NCI-H128 (cell line): ENCODE data around the gene TASP1.

Source experiments
- DNase-seq: peaks from one replicate; lab custom pipeline; 2025; ENCODE audit not compliant: unreplicated experiment; lab: John Stamatoyannopoulos, UW

TASP1 gene

DNA sequence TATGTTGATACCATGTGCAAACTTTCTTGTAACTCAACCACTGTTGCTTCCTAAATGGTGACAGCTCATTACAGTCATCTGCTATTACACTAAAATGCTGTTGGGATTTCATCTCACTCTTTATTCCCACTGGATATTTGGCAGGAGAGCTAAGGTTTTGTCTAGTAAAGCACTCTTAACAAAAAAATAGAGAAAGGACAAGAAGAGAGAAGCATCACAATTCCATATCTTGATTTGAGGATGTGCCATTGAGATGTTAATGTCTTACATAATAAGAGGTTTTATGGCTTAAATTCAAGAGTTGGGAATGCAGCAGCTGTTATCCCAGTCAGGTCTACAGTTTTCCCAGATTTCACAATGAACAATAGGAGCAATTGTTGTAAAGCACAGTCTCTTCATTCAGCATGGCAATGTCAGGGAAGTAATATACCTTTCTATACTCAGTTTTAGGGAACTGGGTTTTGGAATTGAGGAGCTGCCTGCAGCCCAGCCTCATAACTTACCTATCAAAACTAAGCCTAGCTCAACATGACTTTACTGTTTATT lies 282.7 kb downstream of the TASP1 start:
- no peak for DNase-seq

- DNase-seq: no peak
Observed at GRCh38 chr20:13355411-13355810, 283.3 kb downstream of the TASP1 start.

- DNase-seq: no peak
Observed at GRCh38 chr20:13353261-13353945, 285.3 kb downstream of the TASP1 start.

DNA sequence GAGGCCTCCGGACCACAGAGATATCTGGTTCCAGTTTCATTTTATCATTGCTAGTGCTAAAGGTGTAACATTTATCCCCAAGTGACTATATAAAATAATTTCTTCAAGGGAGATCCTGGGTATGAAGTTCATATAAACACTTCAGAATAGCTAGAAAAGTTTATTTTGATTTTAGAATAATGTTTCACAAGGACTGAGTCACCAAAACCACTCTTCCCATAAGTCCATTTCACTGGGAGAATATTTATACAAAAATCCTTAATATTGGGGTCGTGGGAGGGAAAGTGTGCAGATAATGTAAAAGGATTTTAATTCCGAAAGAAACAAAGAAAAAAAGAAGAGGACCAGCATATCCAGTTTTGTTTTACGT lies 289.5 kb downstream of the TASP1 start:
- DNase-seq: no peak

DNA sequence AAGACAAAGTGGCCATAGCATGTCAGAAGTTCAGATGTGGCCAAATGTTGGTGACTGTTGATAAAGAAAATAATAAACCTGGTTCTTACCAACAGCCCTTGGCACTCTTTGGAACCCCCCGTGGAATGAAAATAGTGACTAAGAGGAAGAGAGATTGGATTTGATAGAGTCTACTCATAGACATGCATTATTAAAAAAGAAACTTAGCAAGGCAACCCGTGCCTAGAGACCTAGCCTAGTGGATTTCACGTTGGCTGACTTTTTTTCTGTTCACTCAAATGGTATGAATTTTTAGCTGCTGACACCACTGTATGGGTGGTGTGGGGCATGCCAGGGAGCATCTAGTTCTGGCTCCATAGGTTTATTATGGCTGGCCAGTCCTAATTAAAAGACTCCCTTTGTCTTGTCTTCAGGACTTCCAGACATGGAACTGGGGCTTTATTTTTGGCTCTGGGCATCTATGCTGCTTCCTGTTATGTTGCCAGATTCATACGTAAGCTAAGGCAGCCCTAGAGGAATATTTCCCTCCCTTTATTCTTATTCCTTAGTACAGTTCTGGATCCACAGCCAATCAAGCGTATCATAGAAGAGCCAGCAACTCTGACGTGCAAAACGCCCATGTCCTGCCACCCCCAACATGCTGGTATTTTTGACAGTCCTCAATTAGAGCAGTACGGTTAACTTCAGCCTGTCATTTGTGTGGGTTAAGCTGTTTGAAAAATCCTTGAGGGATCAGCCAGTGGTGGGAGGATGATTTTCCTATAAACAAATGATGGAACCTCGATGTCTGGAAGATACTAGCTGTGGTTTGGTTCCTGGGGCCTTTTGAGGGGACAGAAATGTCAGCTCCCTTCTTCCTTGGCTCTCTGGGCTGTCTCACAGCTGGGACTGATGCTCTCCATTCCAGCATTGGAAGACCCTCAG lies 290.2 kb downstream of the TASP1 start:
- DNase-seq: no peak

DNA sequence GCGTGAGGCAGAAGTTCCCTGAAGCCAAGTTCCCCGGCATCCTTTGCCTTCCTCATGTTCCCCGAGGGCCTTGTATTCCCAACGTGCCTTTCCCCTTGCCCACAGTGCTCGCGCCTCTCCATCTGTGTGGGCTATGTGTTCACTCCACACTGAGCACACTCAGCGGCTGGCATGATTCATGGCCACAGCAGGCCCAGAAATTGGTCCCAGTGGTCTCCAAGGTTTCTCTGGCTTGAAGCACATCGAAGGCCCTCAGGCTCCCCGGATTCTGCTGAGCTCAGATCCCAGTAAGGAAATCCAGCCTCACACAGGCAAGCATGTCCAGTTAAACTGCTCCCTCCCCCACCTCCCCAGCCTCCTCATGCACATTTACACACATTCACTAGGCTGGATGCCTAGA lies 294.1 kb downstream of the TASP1 start:
- no peak for DNase-seq

DNA sequence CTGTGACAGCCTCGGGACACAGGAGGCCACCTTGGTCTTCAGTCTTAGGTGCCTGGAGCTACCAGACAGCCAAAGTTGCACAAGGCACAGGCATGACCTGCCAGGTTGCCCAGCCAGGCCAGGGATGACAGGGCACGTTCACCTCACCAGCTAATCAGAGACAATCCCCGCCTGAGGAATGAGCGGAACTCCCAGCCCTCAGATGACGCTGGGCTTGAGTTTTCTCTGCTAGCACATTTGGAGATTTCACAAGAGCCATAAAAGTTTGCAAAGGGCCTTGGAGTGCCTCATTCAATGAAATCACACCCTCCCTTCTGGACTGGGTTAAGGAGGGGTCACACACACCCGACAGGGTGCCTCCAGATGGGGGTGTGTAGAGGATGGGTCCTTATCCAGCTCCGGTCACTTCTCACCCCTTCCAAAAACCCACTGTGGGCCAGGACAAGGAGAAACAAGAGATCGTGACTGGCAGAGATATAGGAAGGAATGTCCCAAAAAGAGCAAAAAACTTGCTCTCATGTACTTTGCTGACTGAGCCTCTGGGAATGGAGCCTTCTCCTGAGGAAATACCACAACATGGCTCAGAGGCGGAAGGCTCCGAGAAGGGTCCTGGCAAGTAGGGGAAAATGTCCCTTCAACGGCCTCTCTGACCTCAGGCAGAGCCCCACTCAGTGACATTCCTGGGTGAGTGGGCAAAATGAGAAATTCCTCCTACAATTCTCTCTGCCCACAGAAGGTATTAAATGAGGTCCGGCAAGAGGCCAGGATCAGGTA lies 296.1 kb downstream of the TASP1 start:
- DNase-seq: no peak

DNA sequence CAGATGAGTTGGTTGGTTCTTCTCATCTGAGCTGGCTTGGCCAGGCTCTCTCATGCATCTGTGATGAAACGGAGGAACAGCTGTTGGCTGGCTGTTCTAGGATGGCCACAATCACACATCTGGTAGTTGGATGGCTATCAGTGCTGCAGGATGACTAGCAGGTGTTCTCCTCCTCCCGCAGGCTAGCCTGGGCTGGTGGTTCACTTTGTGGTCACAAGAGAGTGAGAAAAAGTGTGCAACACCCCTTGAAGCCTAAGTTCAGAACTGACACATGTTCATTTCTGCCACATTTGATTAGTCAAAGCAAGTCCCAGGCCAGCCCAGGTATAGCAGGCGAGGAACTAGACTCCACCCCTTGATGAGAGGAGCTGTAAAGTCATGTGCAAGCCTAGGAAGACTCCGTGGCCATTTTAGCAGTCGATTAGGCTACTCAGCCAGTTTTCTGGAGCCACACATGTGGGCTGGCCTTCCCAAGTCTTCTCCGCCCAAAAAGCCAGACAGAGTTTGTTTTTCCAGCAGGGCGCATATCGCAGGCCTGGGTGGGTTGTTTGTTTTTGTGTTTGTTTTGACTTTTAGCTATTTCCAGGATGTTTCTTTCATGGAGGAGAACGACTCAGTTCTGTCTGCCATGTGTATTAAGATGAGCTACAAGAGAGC lies 296.9 kb downstream of the TASP1 start:
- no peak for DNase-seq

DNA sequence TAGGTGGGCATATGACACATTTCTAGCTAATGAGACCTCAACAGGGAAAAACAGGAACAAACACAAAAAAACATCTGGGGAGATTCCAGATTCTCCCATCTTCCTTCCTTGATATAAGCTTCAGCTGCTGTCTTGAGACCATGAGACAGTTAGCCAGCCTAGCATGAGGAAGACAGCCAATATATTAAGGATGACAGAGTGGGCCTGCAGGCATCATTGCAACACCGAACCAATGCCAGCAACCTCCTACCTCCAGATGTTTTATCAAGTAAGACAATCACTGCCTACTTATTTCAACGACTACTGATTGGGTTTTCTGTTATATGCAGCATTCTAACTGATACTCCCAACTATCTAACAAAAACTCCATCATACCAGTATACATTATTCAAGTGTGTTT lies 298.6 kb downstream of the TASP1 start:
- no peak for DNase-seq
